Endothelial cell of umbilical vein (primary cell): Measurements from ENCODE around the gene TFDP1. TPM values are rescaled to one million over a fixed set of nuclear protein-coding genes. Genes with fewer than 3 reads are reported as not detected.

Experiments
- BruUV-seq: library from RNA; stranded (reverse); fragments of 400-500 nt; replicated peaks from 2 replicates; lab custom pipeline; 2021; lab: Mats Ljungman, UMichigan
- CTCF ChIA-PET: fragments of 300-600, 350-600 bp; sonication (Branson Sonifier 250); formaldehyde crosslinking; loops from one replicate; lab custom pipeline; 2021; ENCODE audit warnings: antibody characterized with exemption, inconsistent platforms; lab: Charles Lee
- POLR2A ChIA-PET: fragments of 300-600, 350-600 bp; sonication (Branson Sonifier 250); formaldehyde crosslinking; loops from one replicate; lab custom pipeline; 2021; ENCODE audit warnings: antibody characterized with exemption, inconsistent platforms; lab: Charles Lee
- DNase-seq: peaks from one replicate; pipeline ENCODE4 v3.0.0-alpha.2; 2011; ENCODE audit warnings: low read depth, low spot score
- FAIRE-seq: peaks from 2 replicates; lab custom pipeline; 2011; peaks lifted over from hg19 to GRCh38; lab: Jason Lieb, UNC
- H2AFZ ChIP-seq: 2 replicates; pipeline ENCODE4 v1.6.0; 2012; ENCODE audit warnings: low read depth, low read length, control low read depth, inconsistent platforms
- H3K27ac ChIP-seq: 2 replicates; pipeline ENCODE4 v1.5.1; 2011; ENCODE audit warnings: low read depth, mild to moderate bottlenecking, control low read depth, low read length, moderate library complexity; ENCODE audit not compliant: insufficient read depth
- H3K27me3 ChIP-seq, 2 experiments: 2 replicates each; pipeline versions ENCODE4 v1.6.0 to v1.6.1; 2011; ENCODE audit warnings: low read length in 2 of 2, mixed read lengths in 1 of 2; ENCODE audit not compliant: control insufficient read depth in 2 of 2, insufficient read depth in 2 of 2
- H3K36me3 ChIP-seq, 2 experiments: 2 replicates in 1 of 2; 3 replicates in 1 of 2; pipeline ENCODE4 v1.5.1; 2011; ENCODE audit warnings: low read length in 2 of 2, mild to moderate bottlenecking in 1 of 2, moderate library complexity in 1 of 2; ENCODE audit not compliant: control insufficient read depth in 2 of 2, insufficient read depth in 2 of 2; ENCODE audit errors: extremely low read depth in 1 of 2
- H3K4me1 ChIP-seq: 3 replicates; pipeline ENCODE4 v1.5.1; 2011; ENCODE audit warnings: mild to moderate bottlenecking, low read length; ENCODE audit not compliant: control insufficient read depth, insufficient read depth; ENCODE audit errors: extremely low read depth
- H3K4me2 ChIP-seq: 2 replicates; pipeline ENCODE4 v1.6.1; 2011; ENCODE audit warnings: low read length, control low read depth, mixed read lengths; ENCODE audit not compliant: insufficient read depth
- H3K4me3 ChIP-seq, 3 experiments: fragments of 200-600 bp in 1 of 3; sonication (generic), shearing (Covaris generic) in 1 of 3; replicated peaks in 1 of 3; 2 replicates each; pipeline ENCODE4 v1.5.1; 2011 to 2016; ENCODE audit warnings: control low read depth in 3 of 3, low read length in 3 of 3, mild to moderate bottlenecking in 2 of 3, inconsistent platforms in 1 of 3, low read depth in 1 of 3, moderate library complexity in 1 of 3; ENCODE audit not compliant: insufficient read depth in 1 of 3
- H3K79me2 ChIP-seq: 2 replicates; pipeline ENCODE4 v1.6.0; 2012; ENCODE audit warnings: low read length, inconsistent platforms; ENCODE audit not compliant: control insufficient read depth, insufficient read depth
- H3K9ac ChIP-seq: replicated peaks from 2 replicates; pipeline ENCODE3; 2011; ENCODE audit warnings: low read length, control low read depth; ENCODE audit not compliant: insufficient read depth; ENCODE audit errors: extremely low read depth
- H3K9me1 ChIP-seq: replicated peaks from 3 replicates; pipeline ENCODE4 v1.6.0; 2011; ENCODE audit warnings: mild to moderate bottlenecking, low read length; ENCODE audit not compliant: control insufficient read depth, insufficient read depth; ENCODE audit errors: extremely low read depth
- H3K9me3 ChIP-seq: replicated peaks from 2 replicates; pipeline ENCODE4 v1.5.1; 2012; ENCODE audit warnings: low read length, inconsistent platforms; ENCODE audit not compliant: control insufficient read depth, insufficient read depth
- H4K20me1 ChIP-seq: replicated peaks from 2 replicates; pipeline ENCODE3; 2011; ENCODE audit warnings: mild to moderate bottlenecking, low read length; ENCODE audit not compliant: control insufficient read depth, insufficient read depth; ENCODE audit errors: extremely low read depth
- EZH2 ChIP-seq: IDR thresholded peaks from 2 replicates; pipeline ENCODE4 v1.6.1; 2012; ENCODE audit warnings: borderline replicate concordance, low read depth, mild to moderate bottlenecking, moderate library complexity, low read length, inconsistent platforms; ENCODE audit not compliant: severe bottlenecking
- FOS ChIP-seq: IDR thresholded peaks from 2 replicates; pipeline ENCODE4 v1.6.1; 2011; ENCODE audit warnings: mild to moderate bottlenecking, low read length, moderate library complexity, borderline replicate concordance; ENCODE audit not compliant: insufficient read depth
- GATA2 ChIP-seq: IDR thresholded peaks from 2 replicates; pipeline ENCODE4 v1.7.0; 2011; ENCODE audit warnings: low read depth, mild to moderate bottlenecking, moderate library complexity, mixed read lengths, low read length; ENCODE audit not compliant: insufficient read length, insufficient read depth
- JUN ChIP-seq: IDR thresholded peaks from 2 replicates; pipeline ENCODE4 v1.6.1; 2011; ENCODE audit warnings: borderline replicate concordance, low read depth; ENCODE audit not compliant: insufficient read length, insufficient read depth
- MAX ChIP-seq: IDR thresholded peaks from 2 replicates; pipeline ENCODE4 v1.6.1; 2011; ENCODE audit not compliant: insufficient read depth, insufficient read length
- MYC ChIP-seq: IDR thresholded peaks from one replicate; pipeline ENCODE4 v1.6.1; 2011; ENCODE audit warnings: mild to moderate bottlenecking, low read depth, low read length
- POLR2A ChIP-seq: IDR thresholded peaks from 2 replicates; pipeline ENCODE4 v1.6.1; 2012; ENCODE audit warnings: low read depth, mild to moderate bottlenecking, control low read depth, low read length
- POLR2AphosphoS5 ChIP-seq: IDR thresholded peaks from 2 replicates; pipeline ENCODE4 v1.6.1; 2012; ENCODE audit warnings: low read depth, mild to moderate bottlenecking, control low read depth, low read length, moderate library complexity; ENCODE audit not compliant: insufficient read depth
- dilution Hi-C: fragments of 300-500 bp; cut with MboI; formaldehyde crosslinking; loops from one replicate; pipeline ENCODE4 v1.15.0; 2019; ENCODE audit warnings: low sequenced_read_pairs; ENCODE audit not compliant: extremely low pct_ligation_motif_present
- intact Hi-C: fragments of 100-400 bp; cut with micrococcal nuclease; formaldehyde crosslinking; loops from one replicate; pipeline ENCODE4 v1.10.0; 2022
- polyA plus RNA-seq, 4 experiments: library from polyadenylated mRNA; depleted of rRNA in 3 of 4; stranded (reverse) in 3 of 4; unstranded in 1 of 4; fragments of >200 nt; gene quantifications; 2 replicates each; pipeline versions ENCODE4 v1.2.1 to v1.2.3, GENCODE V29; 2011 to 2012; ENCODE audit warnings: missing spikeins in 1 of 4
- total RNA-seq: library from RNA; stranded (reverse); gene quantifications from 2 replicates; pipeline ENCODE4 v1.2.3, GENCODE V29; 2021
- TF ChIP-seq, protein P1 (sequence below), 2 donors: IDR thresholded peaks; 1 replicate in 1 of 2; 2 replicates in 1 of 2; pipeline ENCODE4 v1.5.1; 2011; ENCODE audit warnings: low read length in 2 of 2, mild to moderate bottlenecking in 2 of 2, moderate library complexity in 2 of 2, control low read depth in 1 of 2, inconsistent platforms in 1 of 2, low read depth in 1 of 2; ENCODE audit not compliant: insufficient read depth in 1 of 2; ENCODE audit errors: extremely low read depth in 1 of 2

Gene TFDP1
- total and polyA plus RNA-seq, 2 donors (not counting 3 experiments of a cell fraction or from before 2014, with no cell fraction given) = 64.3 to 137 TPM

GRCh38 chr13:113602291-113602988 lies 17.9 kb downstream of the TFDP1 start:
- Histone ChIP-seq H3K9me1 (no peaks in the 10 kb centered on the region), H3K9me3 (no peaks in the 10 kb centered on the region), H4K20me1 (no peaks in the 10 kb centered on the region), H3K79me2 (peaks cover 96% of the 10 kb centered on the region), H3K27me3 (no peaks in the 10 kb centered on the region), H3K27ac (no peak overlapping the region), H2AFZ (no peak overlapping the region), H3K36me3 (peaks cover 3 to 26% of the 10 kb centered on the region in 2 experiments), H3K4me1 (no peaks in the 10 kb centered on the region), H3K4me2 (no peak overlapping the region), H3K4me3 (no peak overlapping the region), H3K9ac (no peak overlapping the region)
- FAIRE-seq = no peak
- DNase-seq = no peak
- dilution Hi-C loops = no loop called here
- BruUV-seq = no TSS peak
- intact Hi-C loops = no loop called here
- POLR2A ChIA-PET = no interaction called here
- CTCF ChIA-PET = no interaction called here
- TF ChIP-seq GATA2 = no peak
- no peak for TF ChIP-seq JUN
- TF ChIP-seq EZH2 = no peak
- TF ChIP-seq MYC = no peak
- TF ChIP-seq POLR2AphosphoS5 = no peak

GRCh38 chr13:113603116-113603710 lies 18.7 kb downstream of the TFDP1 start:
- dilution Hi-C loops (no loop called here), intact Hi-C loops (no loop called here)
- Histone ChIP-seq H3K4me3 (no peak overlapping the region), H3K9ac (no peak overlapping the region), H4K20me1 (no peaks in the 10 kb centered on the region), H2AFZ (no peak overlapping the region), H3K4me2 (no peak overlapping the region), H3K9me1 (no peaks in the 10 kb centered on the region), H3K27me3 (no peaks in the 10 kb centered on the region), H3K36me3 (peaks cover 3 to 19% of the 10 kb centered on the region in 2 experiments), H3K27ac (no peak overlapping the region), H3K9me3 (no peaks in the 10 kb centered on the region), H3K4me1 (no peaks in the 10 kb centered on the region), H3K79me2 (peaks cover 95% of the 10 kb centered on the region)
- FAIRE-seq = no peak
- POLR2A ChIA-PET = no interaction called here
- DNase-seq = no peak
- no TSS peak for BruUV-seq
- TF ChIP-seq EZH2 = no peak
- TF ChIP-seq MYC = no peak
- TF ChIP-seq GATA2 = no peak
- no peak for TF ChIP-seq POLR2AphosphoS5
- no peak for TF ChIP-seq JUN
- TF ChIP-seq POLR2A = no peak
- TF ChIP-seq FOS = no peak
- TF ChIP-seq, protein P1, sequence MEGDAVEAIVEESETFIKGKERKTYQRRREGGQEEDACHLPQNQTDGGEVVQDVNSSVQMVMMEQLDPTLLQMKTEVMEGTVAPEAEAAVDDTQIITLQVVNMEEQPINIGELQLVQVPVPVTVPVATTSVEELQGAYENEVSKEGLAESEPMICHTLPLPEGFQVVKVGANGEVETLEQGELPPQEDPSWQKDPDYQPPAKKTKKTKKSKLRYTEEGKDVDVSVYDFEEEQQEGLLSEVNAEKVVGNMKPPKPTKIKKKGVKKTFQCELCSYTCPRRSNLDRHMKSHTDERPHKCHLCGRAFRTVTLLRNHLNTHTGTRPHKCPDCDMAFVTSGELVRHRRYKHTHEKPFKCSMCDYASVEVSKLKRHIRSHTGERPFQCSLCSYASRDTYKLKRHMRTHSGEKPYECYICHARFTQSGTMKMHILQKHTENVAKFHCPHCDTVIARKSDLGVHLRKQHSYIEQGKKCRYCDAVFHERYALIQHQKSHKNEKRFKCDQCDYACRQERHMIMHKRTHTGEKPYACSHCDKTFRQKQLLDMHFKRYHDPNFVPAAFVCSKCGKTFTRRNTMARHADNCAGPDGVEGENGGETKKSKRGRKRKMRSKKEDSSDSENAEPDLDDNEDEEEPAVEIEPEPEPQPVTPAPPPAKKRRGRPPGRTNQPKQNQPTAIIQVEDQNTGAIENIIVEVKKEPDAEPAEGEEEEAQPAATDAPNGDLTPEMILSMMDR (IDR thresholded peaks at IDR 0.05; ENCODE audit: extremely low read depth in 1 of 2, insufficient read depth in 1 of 2, low read depth in 1 of 2, low read length in 2 of 2) = no peak
- TF ChIP-seq MAX = no peak
- CTCF ChIA-PET = no interaction called here
